Ovary (tissue), 9 donors: ENCODE data around the gene VPS36. TPM values are rescaled to one million over a fixed set of nuclear protein-coding genes. Genes with fewer than 3 reads are reported as not detected.

Experiments
- DNase-seq, 5 donors: peaks; one replicate each; pipeline ENCODE4 v3.0.0-alpha.2; 2019 to 2020
- H3K27ac ChIP-seq, 2 donors: fragments of 200-600 bp; one replicate each; pipeline versions ENCODE4 v1.5.1 to v1.8.0; 2019 to 2022
- H3K27me3 ChIP-seq: fragments of 200-600 bp; one replicate; pipeline ENCODE4 v1.8.0; 2022
- H3K36me3 ChIP-seq: fragments of 200-600 bp; sonication (generic); one replicate; pipeline ENCODE4 v1.5.1; 2019
- H3K4me1 ChIP-seq: one replicate; pipeline ENCODE4 v1.8.1; 2013; ENCODE audit warnings: mild to moderate bottlenecking, moderate library complexity; ENCODE audit not compliant: insufficient read depth
- H3K4me3 ChIP-seq: fragments of 200-600 bp; sonication (generic); one replicate; pipeline ENCODE4 v1.5.1; 2017
- H3K9me3 ChIP-seq, 2 donors: fragments of 200-600 bp in 1 of 2; sonication (generic) in 1 of 2; one replicate each; pipeline versions ENCODE4 v1.5.1 to v1.8.1; 2013 to 2019; ENCODE audit warnings: mild to moderate bottlenecking in 1 of 2, moderate library complexity in 1 of 2
- CTCF ChIP-seq, 3 donors: fragments of 450-650 bp in 2 of 3; fragments of 200-600 bp in 1 of 3; IDR thresholded peaks; one replicate each; pipeline versions ENCODE4 v1.5.1 to v1.8.0; 2016 to 2022; ENCODE audit warnings: antibody characterized with exemption in 3 of 3, mild to moderate bottlenecking in 1 of 3
- EP300 ChIP-seq: sonication (generic); formaldehyde crosslinking; IDR thresholded peaks from one replicate; pipeline ENCODE4 v1.6.1; 2017; ENCODE audit warnings: antibody characterized with exemption
- POLR2A ChIP-seq: fragments of 450-650 bp; IDR thresholded peaks from one replicate; pipeline ENCODE4 v1.6.1; 2017; ENCODE audit warnings: antibody characterized with exemption, mild to moderate bottlenecking, moderate library complexity
- WGBS, 3 donors: extraction: QIAGEN DNeasy Blood & Tissue Kit in 1 of 3; methylation state at CpG; one replicate each; pipeline versions ENCODE4 v1.1.5 to v1.1.7; 2013 to 2017; 5-methylcytosine and 5-hydroxymethylcytosine counted together
- intact Hi-C, 4 donors: fragments of 100-400 bp; cut with DNase I; formaldehyde crosslinking; loops; one replicate each; pipeline versions ENCODE4 v1.11.0 to v1.15.1; 2022 to 2023
- polyA plus RNA-seq, 2 donors: library from polyadenylated mRNA; stranded (reverse); fragments of 200-250 nt in 1 of 2; fragments of 350-450 nt in 1 of 2; fragmentation: Illumina TruSeq in 1 of 2; extraction: RNeasy Lipid Tissue Mini Kit (QIAGEN cat#74804) in 1 of 2; gene quantifications; one replicate each; pipeline ENCODE4 v1.2.3, GENCODE V29; 2013 to 2014
- total RNA-seq, 7 donors: library from RNA; depleted of rRNA in 2 of 7; stranded (reverse); fragments of >200 nt in 2 of 7; fragmentation: NEBNext Ultra II Directional in 3 of 7; extraction: Animal tissue kit (Norgen Biotek cat#: 25700) in 3 of 7; gene quantifications; one replicate each; pipeline versions ENCODE4 v1.1.0 to v1.2.4, GENCODE V29; 2016 to 2023
- donor health status: DM: no; HTN: no; CAD: no; lungs with moderate emphysema.
- donor health status: DM: no; HTN: no; CAD: no.
- donor health status: Bipolar disorder and iron deficiency.
- donor health status: DM: yes; HTN: yes; CAD: no.
- donor health status: DM: no; HTN: no; CAD: no.
- donor health status: DM: yes; HTN: yes; CAD: no.

VPS36 gene
- total and polyA plus RNA-seq, 9 donors, result 15.0 to 54.7 (median 32.3) TPM

GRCh38 chr13:52449331-52450011 lies 963 bp downstream of the VPS36 start:
- TF ChIP-seq CTCF (IDR thresholded peaks at IDR 0.05), result no peak
- TF ChIP-seq POLR2A, result no peak
- no peak for TF ChIP-seq EP300
- Histone ChIP-seq H3K36me3 (no peaks in the 10 kb centered on the region), H3K4me1 (peaks cover 10% of the 10 kb centered on the region), H3K27ac (peak overlapping the region; percentile 90 to 92), H3K9me3 (no peaks in the 10 kb centered on the region), H3K27me3 (no peaks in the 10 kb centered on the region), H3K4me3 (peak overlapping the region; percentile 94)
- intact Hi-C loops, result loop anchor here in 2 of 4 donors (5.0 to 10.0 kb wide), 4 partner anchors 105 to 997 kb away; partner anchors contain the start of gene INTS6 (in 1 of the 2)
- no peak for DNase-seq
- WGBS, 3 donors, result 2 to 4% (median 3%) methylated on average over 10 of the region's 10 CpGs

DNA sequence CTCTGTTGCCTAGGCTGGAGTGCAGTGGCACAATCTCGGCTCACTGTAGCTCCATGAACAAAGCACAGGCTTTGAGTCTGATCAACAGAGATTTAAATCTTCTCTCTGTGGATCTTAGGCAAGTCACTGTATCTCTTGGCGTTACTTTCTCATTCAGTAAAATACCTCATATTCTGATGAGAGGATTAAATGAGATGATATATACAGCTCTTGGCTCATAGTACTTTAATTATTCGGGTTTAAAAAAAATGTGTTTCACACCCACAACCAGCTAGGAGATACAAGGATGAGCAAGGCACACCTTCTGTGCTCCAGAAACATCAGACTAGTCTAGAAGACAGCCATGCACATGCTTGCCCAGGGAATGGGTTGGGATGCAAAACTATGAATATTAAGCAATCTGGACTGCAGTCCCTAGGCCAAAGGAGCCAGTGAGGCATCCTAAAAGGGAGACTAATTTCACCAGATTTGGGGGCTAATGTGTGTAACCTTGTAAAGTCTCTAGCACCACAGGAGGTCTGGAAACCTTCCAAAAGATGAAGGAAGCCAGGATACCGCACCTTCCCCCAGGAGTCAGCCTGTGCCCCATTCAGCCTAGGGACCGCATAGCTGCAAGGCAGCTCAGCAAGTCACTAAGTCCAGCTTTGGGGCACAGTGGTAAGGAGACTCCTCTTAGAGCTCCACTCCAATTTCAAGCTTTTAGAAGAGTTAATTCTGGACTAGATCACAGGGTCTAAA lies 2.5 kb downstream of the VPS36 start:
- WGBS, 3 donors, result 81 to 84% (median 83%) methylated on average over 5 of the region's 5 CpGs
- Histone ChIP-seq H3K4me3 (no peak overlapping the region), H3K36me3 (no peaks in the 10 kb centered on the region), H3K27ac (no peak overlapping the region), H3K4me1 (peaks cover 9% of the 10 kb centered on the region), H3K27me3 (no peaks in the 10 kb centered on the region), H3K9me3 (no peaks in the 10 kb centered on the region)
- no peak for DNase-seq
- TF ChIP-seq POLR2A (no peak), CTCF (IDR thresholded peaks at IDR 0.05) (no peak), EP300 (no peak)
- intact Hi-C loops, result no loop called here

DNA sequence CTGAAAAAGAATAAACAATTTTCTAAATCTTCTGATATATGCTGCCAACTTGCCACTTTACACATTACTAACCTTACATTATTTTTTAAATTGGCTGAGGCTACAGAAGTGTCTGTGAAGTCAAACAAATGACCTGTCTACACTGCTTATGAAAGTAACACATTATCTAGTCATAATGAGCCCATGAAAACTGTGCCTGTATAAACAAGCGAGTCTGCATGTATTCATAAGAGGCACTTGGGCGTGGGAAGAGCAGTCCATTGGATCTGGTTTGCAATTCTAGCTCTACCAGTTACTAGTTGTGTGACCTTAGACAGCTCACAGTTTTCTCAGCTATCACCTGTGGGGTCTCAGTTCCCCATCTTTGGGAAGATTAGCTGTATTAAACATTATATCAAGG lies 3.1 kb downstream of the VPS36 start:
- no peak for TF ChIP-seq POLR2A
- TF ChIP-seq CTCF (IDR thresholded peaks at IDR 0.05), result no peak
- TF ChIP-seq EP300, result no peak

GRCh38 chr13:52446265-52446664 lies 4.2 kb downstream of the VPS36 start:
- WGBS, 3 donors, result 87 to 98% (median 92%) methylated on average over 1 of the region's 1 CpG

More for the DNA sequence above, 3.1 kb downstream of the VPS36 start:
- intact Hi-C loops, result no loop called here
- H3K4me1 ChIP-seq, result peaks cover 9% of the 10 kb centered on the region
- H3K27ac ChIP-seq, result no peak overlapping the region
- no peaks in the 10 kb centered on the region for H3K9me3 ChIP-seq
- WGBS, 3 donors, result 94 to 97% (median 97%) methylated on average over 2 of the region's 2 CpGs
- H3K36me3 ChIP-seq, result no peaks in the 10 kb centered on the region
- H3K4me3 ChIP-seq, result no peak overlapping the region
- H3K27me3 ChIP-seq, result no peaks in the 10 kb centered on the region
- DNase-seq, result no peak

More at GRCh38 chr13:52446265-52446664, 4.2 kb downstream of the VPS36 start:
- Histone ChIP-seq H3K4me1 (peaks cover 9% of the 10 kb centered on the region), H3K27me3 (no peaks in the 10 kb centered on the region), H3K4me3 (no peak overlapping the region), H3K27ac (no peak overlapping the region), H3K9me3 (no peaks in the 10 kb centered on the region), H3K36me3 (no peaks in the 10 kb centered on the region)
- intact Hi-C loops, result no loop called here
- TF ChIP-seq CTCF (IDR thresholded peaks at IDR 0.05), result no peak
- no peak for TF ChIP-seq POLR2A
- TF ChIP-seq EP300, result no peak
- no peak for DNase-seq
